ENCODE results near the gene ATRN.

- no peak for TF ChIP-seq CTCF (IDR thresholded peaks at IDR 0.05)
- TF ChIP-seq EZH2 (IDR thresholded peaks at IDR 0.05; ENCODE audit: borderline replicate concordance, insufficient read depth, low read depth, low read length, poor library complexity, severe bottlenecking), result no peak
Measured at GRCh38 chr20:3459881-3460307, 10.9 kb upstream of the ATRN start.

All from B cell (primary cell).